RWPE2 (cell line): ENCODE results near the gene BHLHE41.

ENCODE experiments used
- ATAC-seq: fragments of 200-7000 bp; cut with Tn5 transposase; 3 replicates; pipeline ENCODE4 v1.9.1; 2021; ENCODE audit warnings: low read depth
- DNase-seq: peaks from one replicate; pipeline ENCODE4 v3.0.0-alpha.2; 2020; ENCODE audit warnings: low spot score
- H3K27ac ChIP-seq: fragments of 450-650 bp; 2 replicates; pipeline ENCODE4 v1.5.1; 2017; ENCODE audit warnings: mild to moderate bottlenecking; ENCODE audit not compliant: poor library complexity, severe bottlenecking
- H3K27me3 ChIP-seq: fragments of 250-450 bp; sonication (Bioruptor Pico); 2 replicates; pipeline ENCODE4 v1.5.1; 2021; ENCODE audit warnings: mild to moderate bottlenecking, moderate library complexity; ENCODE audit not compliant: insufficient read depth, poor library complexity, severe bottlenecking
- H3K36me3 ChIP-seq: fragments of 250-450 bp; sonication (Bioruptor Pico); 2 replicates; pipeline ENCODE4 v1.5.1; 2020; ENCODE audit warnings: low read depth, mild to moderate bottlenecking, moderate library complexity
- H3K4me1 ChIP-seq: fragments of 250-450 bp; sonication (Bioruptor Pico); 2 replicates; pipeline ENCODE4 v1.5.1; 2021; ENCODE audit warnings: mild to moderate bottlenecking, moderate library complexity; ENCODE audit not compliant: insufficient read depth, poor library complexity, severe bottlenecking
- H3K4me3 ChIP-seq: fragments of 250-450 bp; sonication (Bioruptor Pico); 2 replicates; pipeline ENCODE4 v1.5.1; 2021; ENCODE audit warnings: mild to moderate bottlenecking, moderate library complexity; ENCODE audit not compliant: severe bottlenecking
- H3K9me3 ChIP-seq: fragments of 250-450 bp; sonication (Bioruptor Pico); 2 replicates; pipeline ENCODE4 v1.5.1; 2021; ENCODE audit warnings: mild to moderate bottlenecking, moderate library complexity; ENCODE audit not compliant: severe bottlenecking
- TF ChIP-seq, protein P1 (sequence below): fragments of 450-650 bp; IDR thresholded peaks from one replicate; pipeline ENCODE4 v1.5.1; 2017; ENCODE audit warnings: mild to moderate bottlenecking, moderate library complexity; ENCODE audit not compliant: poor library complexity, severe bottlenecking

The BHLHE41 gene

GRCh38 chr12:26102953-26103352 lies 21.9 kb downstream of the BHLHE41 start:
- no peak overlapping the region for H3K4me3 ChIP-seq
- H3K9me3 ChIP-seq = no peaks in the 10 kb centered on the region
- no peaks in the 10 kb centered on the region for H3K27me3 ChIP-seq
- DNase-seq (no peak), ATAC-seq (no peak)
- no peak overlapping the region for H3K27ac ChIP-seq
- H3K4me1 ChIP-seq = no peaks in the 10 kb centered on the region
- TF ChIP-seq, protein P1, sequence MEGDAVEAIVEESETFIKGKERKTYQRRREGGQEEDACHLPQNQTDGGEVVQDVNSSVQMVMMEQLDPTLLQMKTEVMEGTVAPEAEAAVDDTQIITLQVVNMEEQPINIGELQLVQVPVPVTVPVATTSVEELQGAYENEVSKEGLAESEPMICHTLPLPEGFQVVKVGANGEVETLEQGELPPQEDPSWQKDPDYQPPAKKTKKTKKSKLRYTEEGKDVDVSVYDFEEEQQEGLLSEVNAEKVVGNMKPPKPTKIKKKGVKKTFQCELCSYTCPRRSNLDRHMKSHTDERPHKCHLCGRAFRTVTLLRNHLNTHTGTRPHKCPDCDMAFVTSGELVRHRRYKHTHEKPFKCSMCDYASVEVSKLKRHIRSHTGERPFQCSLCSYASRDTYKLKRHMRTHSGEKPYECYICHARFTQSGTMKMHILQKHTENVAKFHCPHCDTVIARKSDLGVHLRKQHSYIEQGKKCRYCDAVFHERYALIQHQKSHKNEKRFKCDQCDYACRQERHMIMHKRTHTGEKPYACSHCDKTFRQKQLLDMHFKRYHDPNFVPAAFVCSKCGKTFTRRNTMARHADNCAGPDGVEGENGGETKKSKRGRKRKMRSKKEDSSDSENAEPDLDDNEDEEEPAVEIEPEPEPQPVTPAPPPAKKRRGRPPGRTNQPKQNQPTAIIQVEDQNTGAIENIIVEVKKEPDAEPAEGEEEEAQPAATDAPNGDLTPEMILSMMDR = no peak
- no peaks in the 10 kb centered on the region for H3K36me3 ChIP-seq

- H3K4me1 ChIP-seq = peaks cover 4% of the 10 kb centered on the region
- TF ChIP-seq, protein P1 = no peak
- no peak overlapping the region for H3K4me3 ChIP-seq
- no peak for DNase-seq
- H3K36me3 ChIP-seq = no peaks in the 10 kb centered on the region
- no peaks in the 10 kb centered on the region for H3K27me3 ChIP-seq
- H3K9me3 ChIP-seq = no peaks in the 10 kb centered on the region
- no peak overlapping the region for H3K27ac ChIP-seq
- no peak for ATAC-seq
These were observed 23.1 kb downstream of the BHLHE41 start for GRCh38 chr12:26101763-26102162.

GRCh38 chr12:26101350-26101734 lies 23.5 kb downstream of the BHLHE41 start:
- 0 out of 3 replicates have a peak, but pooled peaks have one; percentile 31 for ATAC-seq
- Histone ChIP-seq H3K4me3 (no peak overlapping the region), H3K27me3 (no peaks in the 10 kb centered on the region), H3K27ac (no peak overlapping the region), H3K36me3 (no peaks in the 10 kb centered on the region), H3K4me1 (peaks cover 4% of the 10 kb centered on the region), H3K9me3 (no peaks in the 10 kb centered on the region)
- TF ChIP-seq, protein P1 = no peak
- no peak for DNase-seq

- TF ChIP-seq, protein P1 = no peak
- H3K27me3 ChIP-seq = no peaks in the 10 kb centered on the region
- no peaks in the 10 kb centered on the region for H3K36me3 ChIP-seq
- ATAC-seq = no peak
- H3K4me1 ChIP-seq = peaks cover 4% of the 10 kb centered on the region
- no peak overlapping the region for H3K27ac ChIP-seq
- H3K4me3 ChIP-seq = no peak overlapping the region
- no peak for DNase-seq
- no peaks in the 10 kb centered on the region for H3K9me3 ChIP-seq
These were observed 24.0 kb downstream of the BHLHE41 start for GRCh38 chr12:26100666-26101349.

DNA sequence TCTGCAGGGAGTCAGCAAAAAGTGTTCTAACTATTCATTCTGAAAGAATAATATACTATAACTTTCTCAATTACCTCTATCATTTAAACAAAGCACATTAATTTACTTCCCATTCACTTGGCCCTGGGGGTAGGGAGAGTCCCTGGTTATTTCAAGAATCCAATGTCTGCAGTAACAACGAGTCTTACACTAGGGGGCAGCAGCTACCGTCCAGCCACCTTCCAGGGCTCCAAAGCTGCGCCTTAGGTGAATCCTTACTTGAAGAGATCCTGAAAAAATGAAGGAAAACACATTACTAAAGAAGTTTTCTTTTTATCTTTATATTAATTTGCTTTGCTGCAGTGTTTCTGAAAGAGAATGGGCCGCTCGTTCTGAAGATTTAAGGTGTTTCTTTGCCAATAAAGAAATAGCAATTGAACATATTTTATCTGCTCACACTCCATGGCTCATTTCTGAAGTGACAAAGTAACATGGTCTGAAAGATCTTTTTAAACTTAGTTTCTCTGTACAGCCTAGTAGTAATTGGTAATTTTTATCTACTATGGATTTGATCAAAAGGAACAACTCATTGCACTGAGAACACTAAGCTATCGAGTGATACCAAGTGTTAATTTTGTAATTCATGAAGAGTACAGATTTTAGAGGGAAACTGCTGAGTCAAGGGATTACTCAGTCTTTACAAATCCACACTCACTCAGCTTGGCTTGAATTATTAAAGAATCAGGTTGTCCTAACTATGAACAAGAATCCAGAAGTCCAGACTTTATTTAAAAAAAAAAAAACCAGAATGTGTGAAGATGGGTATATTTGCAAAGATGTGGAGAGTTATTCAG lies 27.6 kb downstream of the BHLHE41 start:
- peaks cover 4% of the 10 kb centered on the region for H3K4me1 ChIP-seq
- DNase-seq = no peak
- H3K4me3 ChIP-seq = no peak overlapping the region

More for the DNA sequence above, 27.6 kb downstream of the BHLHE41 start:
- Histone ChIP-seq H3K36me3 (no peaks in the 10 kb centered on the region), H3K27me3 (no peaks in the 10 kb centered on the region), H3K27ac (no peak overlapping the region), H3K9me3 (no peaks in the 10 kb centered on the region)
- peak; percentile 77 for ATAC-seq
- TF ChIP-seq, protein P1 = peak; percentile 87
